HG02943 (cell line): Measurements from ENCODE around the gene SF3A2.

Experiments used
- ATAC-seq: cut with Tn5 transposase; IDR thresholded peaks from one replicate; pipeline ENCODE4 v1.9.1; 2021; ENCODE audit warnings: mild to moderate bottlenecking, low read depth, moderate library complexity; ENCODE audit not compliant: unreplicated experiment

SF3A2 gene

DNA sequence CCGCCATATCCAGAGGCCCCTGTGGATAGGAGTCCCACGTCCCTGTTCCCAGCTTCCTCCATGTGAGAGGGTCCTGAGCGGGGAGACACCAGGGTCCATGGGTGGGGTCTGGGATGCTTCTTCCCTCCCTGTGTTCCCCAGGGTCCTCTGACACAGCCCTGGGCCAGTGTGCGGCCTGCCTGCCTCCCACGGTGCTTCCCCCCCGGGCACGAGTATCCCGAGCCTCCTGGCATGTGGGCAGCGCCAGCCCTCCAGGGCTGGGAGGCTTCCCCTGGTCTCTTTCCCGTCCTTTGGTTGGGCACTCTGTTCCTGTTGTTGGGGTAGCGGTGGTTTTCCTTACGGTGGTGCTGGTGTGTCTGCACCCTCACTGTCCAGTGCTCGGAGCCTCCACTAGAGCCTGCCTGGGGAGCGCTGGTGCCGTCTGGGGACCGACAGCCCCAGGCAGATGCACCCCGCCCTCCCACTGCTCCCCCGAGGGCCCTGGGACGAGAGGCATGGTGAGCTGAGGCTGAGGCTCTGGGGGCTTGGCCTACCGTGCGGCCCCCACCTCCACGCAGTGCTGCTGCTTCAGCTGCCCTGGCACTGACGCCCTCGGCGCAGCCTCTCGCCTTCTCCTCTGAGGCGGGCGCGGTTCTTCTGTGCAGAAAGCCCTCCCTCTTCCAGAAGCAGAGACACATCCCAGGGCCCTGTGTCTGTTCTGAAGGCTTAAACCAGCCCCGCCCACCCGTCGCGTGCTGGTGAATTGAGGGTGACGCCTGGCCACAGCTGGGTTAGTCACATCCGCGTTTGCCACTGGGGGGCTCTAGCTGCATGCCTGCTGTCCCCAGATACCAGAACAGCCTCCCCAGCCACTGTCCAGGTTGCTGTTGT, 28.4 kb upstream of the SF3A2 start:
- no peak for ATAC-seq

DNA sequence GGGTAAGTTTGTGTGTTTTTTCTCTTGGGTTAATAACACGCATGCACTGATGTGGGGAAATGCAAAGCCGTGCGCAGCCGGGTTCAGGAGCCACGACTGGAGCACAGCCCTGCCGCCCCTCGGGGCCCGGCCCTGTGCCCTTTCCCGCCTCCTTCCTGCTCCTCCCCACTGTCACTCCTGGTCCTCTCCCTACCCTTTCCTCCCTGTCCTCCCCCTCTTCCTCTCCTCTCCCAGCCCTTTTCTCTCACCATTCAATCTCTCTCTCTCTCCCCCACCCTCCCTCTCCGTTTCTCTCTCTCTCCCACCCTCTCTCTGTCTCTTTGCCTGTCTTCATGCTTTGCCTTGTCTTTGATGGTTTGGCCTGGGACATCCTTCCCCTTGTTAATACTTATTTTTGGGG, 27.6 kb upstream of the SF3A2 start:
- no peak for ATAC-seq

DNA sequence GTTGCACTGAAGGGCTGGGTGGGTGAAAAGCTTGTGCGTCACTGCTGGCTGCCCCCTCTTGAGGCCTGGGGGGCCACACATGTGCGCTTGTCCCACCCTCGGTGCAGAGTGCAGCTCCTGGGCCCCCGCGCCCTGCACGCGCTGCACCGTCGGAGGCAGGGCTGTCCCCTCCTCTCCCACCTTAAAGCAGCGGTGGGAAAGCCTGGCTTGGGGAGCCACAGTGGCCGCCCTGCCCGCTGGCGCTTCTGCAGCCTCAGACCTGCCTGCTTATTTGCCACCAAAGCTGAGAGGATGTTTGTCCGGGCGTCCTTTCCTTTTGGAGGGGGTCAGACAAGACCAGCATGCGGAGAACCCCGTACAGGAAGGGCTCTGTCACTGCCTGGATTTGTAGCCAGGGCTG, 27.2 kb upstream of the SF3A2 start:
- no peak for ATAC-seq

DNA sequence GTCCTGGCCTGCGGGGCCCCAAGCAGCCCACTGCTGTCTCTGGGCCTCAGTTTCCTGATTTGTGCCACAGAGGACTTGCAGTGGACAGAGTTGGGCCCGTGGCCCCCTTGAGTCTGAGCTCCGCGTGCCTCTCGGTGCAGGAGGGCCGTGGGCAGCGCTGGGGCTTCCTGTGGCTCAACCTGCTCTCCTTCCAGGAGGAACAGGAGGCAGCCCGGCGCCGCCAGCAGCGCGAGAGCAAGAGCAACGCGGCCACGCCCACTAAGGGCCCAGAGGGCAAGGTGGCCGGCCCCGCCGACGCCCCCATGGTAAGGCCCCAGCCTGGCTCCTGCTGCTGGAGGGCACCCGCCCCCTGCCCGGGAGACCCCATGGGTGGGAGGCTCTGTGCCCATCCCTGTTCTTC, 26.4 kb upstream of the SF3A2 start:
- no peak for ATAC-seq

DNA sequence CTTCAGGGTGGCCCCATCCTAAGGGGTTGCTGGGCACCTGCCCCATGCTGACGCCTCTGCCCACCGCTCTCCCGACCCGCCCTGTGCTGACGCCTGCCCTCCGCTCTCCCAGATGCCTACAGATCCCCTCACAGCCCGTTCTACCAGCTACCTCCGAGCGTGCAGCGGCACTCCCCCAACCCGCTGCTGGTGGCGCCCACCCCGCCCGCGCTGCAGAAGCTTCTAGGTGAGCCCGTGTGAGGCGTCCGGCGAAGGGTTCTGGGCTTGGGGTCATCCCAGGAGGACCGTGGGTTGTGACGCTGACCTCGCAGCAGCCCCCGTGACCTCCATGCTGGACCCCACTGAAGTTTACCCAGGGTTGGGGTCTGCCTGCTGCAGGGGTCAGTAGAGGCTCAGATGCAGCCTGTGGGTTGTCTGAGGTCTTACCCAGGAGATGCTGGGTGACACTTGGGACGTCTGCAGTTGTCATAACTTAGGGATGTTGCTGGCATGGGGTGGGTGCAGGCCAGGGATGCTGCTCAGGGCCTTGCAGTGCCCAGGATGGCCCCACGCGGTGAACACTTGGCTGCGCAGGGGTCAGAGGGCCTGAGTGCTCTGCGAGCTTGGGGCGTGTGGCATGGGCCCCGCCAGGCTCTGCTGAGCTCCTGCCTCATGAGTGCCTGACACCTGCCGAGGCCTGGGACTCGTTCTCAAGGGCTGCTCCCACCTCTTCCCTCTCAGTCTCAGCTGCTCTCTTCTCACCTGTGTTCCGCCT, 25.5 kb upstream of the SF3A2 start:
- no peak for ATAC-seq

DNA sequence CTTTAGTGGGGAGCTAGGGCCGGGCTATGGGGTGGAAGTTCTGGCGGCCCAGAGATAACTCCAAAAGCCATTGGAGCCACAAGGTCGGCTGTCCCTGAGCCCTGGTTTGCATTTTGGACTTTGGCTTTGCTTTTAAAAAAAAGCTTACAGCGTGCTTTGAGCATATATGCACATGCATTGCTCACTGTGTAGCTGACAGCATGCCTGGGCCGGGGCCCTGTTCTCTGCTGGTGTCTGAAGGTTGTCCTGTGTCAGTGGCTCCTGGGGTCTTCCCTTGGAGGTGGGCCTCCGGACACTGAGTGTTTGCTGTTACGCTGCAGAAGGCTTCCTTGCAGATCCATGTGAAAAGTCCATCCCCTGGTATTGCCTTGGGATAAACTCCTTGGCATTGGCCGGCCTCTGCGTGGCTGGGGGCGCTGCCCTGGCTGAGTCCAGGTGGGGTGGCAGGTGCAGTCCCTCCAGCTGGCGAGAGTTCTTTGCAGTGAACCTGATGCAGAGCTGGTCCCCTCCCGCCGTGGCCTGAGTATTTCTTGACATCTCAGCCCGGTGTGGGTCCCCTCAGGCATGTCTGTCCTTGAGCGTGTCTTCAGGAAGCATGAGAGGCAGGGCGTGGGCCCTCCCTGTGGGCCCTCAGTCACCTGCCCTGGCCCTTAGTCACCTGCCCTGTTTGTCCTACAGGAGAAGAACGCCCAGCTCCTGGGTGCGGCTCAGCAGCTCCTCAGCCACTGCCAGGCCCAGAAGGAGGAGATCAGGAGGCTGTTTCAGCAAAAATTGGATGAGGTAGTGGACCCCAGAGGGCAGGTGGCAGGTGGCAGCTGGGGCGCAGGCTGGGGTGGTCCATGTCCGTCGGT, 23.5 kb upstream of the SF3A2 start:
- ATAC-seq: no peak

DNA sequence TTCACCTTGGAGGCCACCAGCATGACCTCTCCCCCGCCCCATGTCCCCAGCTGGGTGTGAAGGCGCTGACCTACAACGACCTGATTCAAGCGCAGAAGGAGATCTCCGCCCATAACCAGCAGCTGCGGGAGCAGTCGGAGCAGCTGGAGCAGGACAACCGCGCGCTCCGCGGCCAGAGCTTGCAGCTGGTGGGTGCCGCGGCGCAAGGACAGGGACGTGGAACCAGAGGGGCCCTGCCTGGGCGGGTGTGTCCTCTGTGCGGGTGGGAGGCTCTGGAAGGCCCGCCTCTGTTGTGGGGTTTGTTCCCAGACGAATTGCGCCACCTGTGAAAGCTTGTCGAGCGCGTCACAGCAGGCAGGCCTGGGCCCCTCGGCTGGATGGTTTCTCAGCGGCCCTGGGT, 22.8 kb upstream of the SF3A2 start:
- no peak for ATAC-seq

DNA sequence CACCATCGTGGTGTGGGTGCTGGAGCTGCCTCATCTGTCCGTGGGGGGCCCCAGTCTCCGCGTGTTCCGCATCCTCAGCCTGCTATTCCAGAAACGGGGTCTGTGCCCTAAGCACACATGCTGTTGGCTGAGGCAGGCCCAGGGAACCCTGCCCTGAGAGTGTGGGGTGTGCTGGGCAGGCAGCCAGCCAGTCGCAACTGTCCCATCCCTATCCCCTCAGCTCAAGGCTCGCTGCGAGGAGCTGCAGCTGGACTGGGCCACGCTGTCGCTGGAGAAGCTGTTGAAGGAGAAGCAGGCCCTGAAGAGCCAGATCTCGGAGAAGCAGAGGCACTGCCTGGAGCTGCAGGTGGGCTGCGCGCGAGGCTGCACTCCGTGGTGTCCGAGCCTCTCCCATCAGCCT, 22.4 kb upstream of the SF3A2 start:
- no peak for ATAC-seq

DNA sequence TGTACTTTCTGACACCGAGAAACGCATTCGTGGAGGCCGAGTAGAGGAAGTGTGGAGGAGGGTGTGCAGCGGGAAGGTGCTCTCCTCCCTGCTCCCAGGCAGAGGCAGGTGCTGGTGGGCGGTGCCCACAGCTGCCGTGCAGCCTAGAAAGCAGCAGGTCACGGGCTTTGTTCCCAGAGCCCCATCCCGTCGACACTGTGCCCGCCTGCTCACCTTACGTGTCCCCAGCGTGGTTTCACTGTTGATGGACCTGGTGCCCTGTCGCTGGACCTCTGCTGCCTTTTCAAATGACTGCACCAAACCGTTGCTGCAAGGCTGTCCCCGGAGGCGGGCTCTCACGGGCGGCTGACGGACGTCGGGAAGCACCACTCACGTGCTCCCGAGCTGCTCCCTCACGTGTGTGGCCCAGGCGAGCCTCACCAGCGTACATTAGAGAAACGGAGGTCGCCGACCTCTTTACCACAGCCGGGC, 21.3 kb upstream of the SF3A2 start:
- no peak for ATAC-seq

DNA sequence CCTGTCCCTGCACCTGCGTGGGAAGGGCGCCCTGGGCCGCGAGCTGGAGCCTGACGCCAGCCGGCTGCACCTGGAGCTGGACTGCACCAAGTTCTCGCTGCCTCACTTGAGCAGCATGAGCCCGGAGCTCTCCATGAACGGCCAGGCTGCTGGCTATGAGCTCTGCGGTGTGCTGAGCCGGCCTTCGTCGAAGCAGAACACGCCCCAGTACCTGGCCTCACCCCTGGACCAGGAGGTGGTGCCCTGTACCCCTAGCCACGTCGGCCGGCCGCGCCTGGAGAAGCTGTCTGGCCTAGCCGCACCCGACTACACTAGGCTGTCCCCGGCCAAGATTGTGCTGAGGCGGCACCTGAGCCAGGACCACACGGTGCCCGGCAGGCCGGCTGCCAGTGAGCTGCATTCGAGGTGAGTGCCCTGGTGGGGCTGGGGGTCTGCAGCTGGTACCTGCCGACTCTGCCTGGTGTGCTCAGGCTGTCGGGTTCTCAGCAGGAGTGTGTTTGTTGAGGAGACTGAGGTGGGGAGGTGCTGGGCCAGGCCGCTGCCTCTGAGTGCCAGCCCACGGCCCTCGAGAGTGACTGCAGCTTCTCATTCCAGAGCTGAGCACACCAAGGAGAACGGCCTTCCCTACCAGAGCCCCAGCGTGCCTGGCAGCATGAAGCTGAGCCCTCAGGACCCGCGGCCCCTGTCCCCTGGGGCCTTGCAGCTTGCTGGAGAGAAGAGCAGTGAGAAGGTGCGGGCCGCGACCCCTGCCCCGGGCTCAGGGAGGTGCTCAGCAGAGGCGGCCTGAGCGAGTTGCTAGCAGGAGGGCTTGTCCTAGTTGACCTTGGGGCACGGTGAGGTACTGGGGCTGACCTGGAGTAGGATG, 20.0 kb upstream of the SF3A2 start:
- ATAC-seq: no peak

DNA sequence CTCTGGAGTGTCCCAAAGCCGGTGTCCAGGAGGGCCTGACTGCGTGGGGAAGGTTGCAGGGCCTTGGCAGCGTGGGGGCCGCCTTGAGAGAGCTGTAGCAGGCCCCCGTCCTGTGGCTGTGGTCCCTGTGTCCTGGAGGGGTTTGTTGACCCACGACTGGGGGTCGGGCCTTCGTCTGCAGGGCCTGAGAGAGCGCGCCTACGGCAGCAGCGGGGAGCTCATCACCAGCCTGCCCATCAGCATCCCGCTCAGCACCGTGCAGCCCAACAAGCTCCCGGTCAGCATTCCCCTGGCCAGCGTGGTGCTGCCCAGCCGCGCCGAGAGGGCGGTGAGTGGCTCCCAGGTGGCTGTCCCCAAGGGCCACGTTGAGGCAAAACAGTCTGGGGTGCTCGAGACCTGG, 19.0 kb upstream of the SF3A2 start:
- no peak for ATAC-seq

DNA sequence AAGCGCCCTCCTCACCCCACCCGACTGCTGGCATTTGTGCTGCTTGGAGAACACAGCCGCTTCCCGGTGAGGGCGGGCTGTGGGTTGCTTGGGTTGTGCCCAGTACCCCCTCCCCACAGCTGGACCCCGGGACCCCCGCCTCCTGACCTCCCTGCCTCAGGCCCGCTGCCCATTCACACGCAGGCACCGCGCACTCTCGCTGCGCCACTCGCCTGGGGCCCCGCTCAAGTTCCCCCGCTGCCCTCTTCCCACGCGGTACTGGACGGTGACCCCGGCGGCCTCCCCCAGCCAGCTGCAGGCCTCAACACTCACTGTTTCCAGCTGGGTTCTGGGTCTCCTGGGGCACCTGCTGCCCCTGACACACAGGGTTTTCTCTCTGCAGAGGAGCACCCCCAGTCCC, 16.9 kb upstream of the SF3A2 start:
- no peak for ATAC-seq

DNA sequence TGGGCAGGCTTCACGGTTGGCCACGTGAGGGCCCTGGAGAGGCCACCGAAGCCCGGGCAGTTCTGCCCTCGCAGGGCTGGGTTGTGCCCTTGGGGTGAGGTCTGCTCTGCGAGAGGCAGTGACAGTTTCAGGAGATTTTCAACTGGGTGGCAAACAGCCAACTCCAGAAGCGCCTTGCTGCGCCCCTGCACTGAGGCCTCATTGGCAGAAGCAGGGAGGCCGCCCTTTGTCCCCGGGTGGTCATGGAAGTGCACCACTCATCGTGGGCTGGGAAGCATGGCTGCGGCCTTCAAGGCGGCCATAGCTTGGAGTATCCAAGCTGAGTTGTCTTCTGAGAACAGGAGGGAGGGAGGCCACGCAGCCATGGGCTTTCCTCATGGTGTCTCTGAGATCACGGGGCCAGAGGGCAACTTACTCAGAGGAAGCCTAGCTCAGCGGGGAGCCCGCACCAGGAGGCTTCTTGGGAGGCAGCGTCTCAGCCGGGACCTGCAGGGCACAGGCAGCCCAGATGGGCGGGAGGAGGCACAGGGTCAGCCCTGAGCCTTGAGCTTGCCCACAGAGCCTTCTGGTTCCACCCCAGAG, 15.3 kb upstream of the SF3A2 start:
- no peak for ATAC-seq

DNA sequence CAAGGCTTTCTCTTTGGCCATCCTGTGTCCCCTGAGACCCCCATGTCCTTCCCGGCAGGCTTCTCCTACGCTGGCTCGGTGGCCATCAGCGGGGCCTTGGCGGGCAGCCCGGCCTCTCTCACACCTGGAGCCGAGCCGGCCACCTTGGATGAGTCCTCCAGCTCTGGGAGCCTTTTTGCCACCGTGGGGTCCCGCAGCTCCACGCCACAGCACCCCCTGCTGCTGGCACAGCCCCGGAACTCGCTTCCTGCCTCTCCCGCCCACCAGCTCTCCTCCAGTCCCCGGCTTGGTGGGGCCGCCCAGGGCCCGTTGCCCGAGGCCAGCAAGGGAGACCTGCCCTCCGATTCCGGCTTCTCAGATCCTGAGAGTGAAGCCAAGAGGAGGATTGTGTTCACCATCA, 14.7 kb upstream of the SF3A2 start:
- ATAC-seq: no peak

DNA sequence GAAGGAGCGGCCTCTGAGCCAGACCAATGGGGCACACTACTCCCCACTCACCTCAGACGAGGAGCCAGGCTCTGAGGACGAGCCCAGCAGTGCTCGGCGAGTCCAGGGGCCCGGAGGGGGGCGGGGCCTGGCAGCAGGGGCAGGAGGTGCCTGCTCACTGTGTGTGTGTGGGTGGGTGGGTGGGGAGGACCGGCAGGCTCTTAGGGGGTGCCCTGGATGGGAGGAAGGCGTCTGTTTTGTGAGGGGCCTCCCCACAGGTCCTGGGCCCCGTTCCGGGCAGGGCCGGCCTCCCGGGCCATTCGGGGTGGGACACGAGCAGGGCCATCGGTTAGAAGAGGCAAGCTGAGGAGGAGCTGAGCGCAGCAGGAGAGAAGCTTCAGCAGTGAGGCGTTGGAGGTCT, 13.2 kb upstream of the SF3A2 start:
- ATAC-seq: no peak

DNA sequence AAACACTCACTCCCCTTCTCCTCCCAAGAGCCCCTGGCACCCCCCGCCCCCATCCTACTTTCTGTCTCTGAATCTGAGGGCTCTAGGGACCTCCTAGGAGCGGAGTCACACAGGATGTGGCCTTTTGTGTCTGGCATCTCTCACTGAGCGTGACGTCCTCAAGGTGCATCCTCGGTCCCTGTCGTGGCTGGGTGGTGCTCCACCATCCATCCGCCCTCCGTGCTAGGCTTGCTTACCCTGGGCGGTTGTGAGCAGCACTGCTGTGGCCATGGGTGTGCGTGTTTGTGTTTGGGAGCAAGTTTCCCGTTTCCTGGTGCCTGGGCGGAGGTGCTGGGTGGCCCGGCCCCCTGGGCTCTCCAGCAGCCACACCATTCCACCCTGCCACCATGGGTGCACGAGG, 12.7 kb upstream of the SF3A2 start:
- no peak for ATAC-seq

DNA sequence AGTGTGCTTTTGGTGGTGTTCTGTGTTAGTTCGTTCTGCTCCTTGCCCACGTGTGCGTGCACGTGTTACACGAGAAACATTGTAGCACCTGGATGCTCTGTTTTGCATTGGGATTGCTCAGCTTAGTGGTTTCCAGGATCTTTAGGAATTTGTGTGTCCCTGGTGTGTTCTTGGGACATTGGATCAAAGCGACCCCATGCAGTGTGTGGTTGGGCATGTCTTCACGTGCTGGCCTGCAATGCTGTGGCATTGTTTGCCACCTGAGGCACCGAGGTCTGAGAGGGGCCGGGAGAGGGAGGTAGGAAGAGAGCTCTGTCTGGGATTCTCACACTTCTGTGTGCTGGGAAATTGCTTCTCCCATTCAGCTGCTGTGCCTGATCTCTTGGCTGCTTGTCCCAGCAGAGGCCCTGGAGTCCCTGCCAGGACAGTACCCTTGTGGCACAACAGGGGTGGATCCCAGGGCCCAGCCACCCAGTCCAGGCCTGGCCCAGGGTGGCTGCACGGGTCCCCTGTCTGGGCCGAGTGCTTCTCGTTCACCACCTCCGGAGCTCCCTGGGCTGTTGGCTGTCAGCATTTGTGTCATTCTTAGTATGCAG, 11.8 kb upstream of the SF3A2 start:
- no peak for ATAC-seq

DNA sequence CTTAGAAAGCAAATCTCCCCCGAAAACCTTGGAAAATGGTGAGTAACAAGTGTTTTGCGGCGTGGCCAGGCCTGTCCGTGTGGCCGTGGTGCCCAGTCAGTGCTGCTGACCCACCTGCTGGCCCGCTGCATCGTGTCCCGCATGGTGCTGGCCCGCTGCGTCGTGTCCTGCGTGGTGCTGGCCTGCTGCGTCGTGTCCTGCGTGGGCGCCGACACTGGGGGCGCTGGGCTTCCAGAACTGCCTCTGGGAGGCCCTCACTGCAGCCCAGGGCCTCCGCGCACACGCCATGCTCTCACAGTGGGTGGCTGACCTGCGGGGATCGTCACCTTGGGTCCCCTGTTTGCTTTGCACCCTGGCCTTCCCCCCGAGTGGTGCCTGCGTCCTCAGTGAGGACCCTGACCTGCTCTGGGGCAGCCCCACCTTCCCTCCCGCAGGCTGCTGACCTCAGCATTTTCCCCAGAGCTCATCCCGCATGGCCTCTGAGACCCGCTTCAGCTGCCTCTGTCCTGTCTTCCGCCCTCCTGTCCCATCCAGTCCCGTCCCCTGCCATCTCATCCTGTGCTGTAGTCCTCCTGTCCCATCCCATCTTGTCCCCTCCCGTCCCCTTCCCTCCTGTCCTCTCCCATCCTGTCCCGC, 11.1 kb upstream of the SF3A2 start:
- no peak for ATAC-seq
